Activated T-helper 9 cell treated with anti-CD3 and anti-CD28 coated beads, Interleukin-2, amount 50 U/mL, for 16 hours (primary cell): ENCODE measurements around the gene NQO2.
"Not testable (repeated sequence)": the region's sequence is repeated elsewhere in the genome, so short reads cannot be mapped to it uniquely, and the experiment has no call there.

Experiments
- DNase-seq: peaks from one replicate; pipeline ENCODE4 v3.0.0-alpha.2; 2020; ENCODE audit warnings: low read depth

The NQO2 gene

GRCh38 chr6:3039384-3039783 lies 39.7 kb downstream of the NQO2 start:
- DNase-seq = no peak

- no peak for DNase-seq
These were observed 41.5 kb downstream of the NQO2 start for GRCh38 chr6:3041147-3041546.

- no peak for DNase-seq
These were observed 41.9 kb downstream of the NQO2 start for GRCh38 chr6:3041606-3042005.

GRCh38 chr6:3045369-3045768 lies 45.7 kb downstream of the NQO2 start:
- DNase-seq = no peak

DNA sequence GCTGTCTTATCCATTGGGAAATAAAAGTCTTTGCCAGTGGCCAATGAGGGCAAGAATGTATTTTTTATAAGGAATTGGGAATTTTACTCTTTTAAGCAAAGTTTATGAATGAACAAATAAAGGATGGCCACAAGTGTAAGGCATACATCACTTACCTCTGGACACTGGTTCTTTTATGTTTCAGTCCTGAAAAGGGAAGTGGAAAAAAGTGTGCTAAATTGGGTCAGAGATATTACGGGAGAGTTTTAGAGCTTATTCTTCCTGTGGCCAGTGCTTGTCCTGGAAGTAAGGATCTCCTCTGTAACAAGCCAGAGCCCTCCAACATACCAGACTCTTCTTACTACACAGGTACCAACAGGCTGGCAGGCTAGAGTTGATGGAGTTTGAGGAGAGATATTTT lies 46.1 kb downstream of the NQO2 start:
- no peak for DNase-seq

- DNase-seq = no peak
These were observed 46.6 kb downstream of the NQO2 start for GRCh38 chr6:3046295-3046694.

GRCh38 chr6:3048009-3048408 lies 48.3 kb downstream of the NQO2 start:
- not testable (repeated sequence) for DNase-seq

DNA sequence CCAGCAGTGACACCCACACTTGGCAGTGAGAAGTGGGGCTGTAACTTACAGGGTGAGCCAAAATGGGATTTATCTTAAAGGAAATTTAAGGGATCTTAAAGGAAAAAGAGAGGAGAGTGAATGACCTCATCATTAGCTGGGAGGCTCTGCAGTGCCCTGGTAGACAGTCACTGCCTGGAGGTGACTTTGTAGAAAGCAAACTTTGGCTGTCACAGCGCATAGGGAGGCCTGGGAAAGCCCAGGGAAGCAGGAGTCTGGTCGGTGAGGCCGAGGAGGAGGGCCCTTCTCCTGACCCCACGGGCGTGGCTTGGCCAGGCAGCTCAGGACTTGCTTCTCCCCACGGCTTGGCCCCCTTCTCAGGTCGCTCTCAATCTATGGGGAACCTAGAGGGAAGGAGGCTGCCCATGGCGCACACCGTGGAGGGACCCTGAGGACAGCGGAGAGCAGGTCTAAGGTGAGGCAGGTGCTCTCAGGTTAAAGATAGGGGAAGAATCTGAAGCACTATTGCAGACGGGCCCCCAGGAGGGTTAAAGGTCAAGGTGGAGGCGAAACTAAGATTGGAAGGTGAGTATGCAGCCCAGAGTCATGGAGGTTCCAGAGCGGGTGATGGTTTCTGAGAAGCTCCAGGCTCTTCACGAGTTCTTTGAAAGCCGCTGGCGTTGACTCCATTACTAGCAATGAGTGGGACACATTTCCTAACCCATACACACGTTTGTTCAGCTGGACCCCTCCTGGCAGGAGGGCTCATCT lies 53.0 kb downstream of the NQO2 start:
- DNase-seq = no peak

DNA sequence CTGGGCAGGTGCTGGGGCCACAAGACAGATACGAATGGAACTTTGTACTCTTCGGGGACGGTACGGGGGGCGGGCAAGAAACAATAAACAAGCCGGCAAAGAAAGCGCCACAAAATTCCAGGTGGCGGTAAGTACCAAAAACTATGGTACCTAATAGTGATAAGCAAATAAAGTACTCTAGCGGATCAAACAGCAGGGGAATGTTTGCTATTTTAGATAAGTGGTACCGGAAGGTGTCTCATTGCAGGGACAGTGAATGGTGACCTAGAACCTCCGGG lies 53.5 kb downstream of the NQO2 start:
- no peak for DNase-seq

- not testable (repeated sequence) for DNase-seq
These were observed 54.8 kb downstream of the NQO2 start for GRCh38 chr6:3054229-3055157.

DNA sequence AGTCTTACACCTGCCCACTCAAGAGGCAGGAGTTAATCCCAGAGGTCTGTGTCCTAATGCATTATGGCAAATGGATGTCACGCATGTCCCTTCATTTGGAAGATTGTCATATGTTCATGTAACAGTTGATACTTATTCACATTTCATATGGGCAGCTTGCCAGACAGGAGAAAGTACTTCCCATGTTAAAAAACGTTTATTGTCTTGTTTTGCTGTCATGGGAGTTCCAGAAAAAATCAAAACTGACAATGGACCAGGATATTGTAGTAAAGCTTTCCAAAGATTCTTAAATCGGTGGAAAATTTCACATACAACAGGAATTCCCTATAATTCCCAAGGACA lies 55.4 kb downstream of the NQO2 start:
- DNase-seq = not testable (repeated sequence)

- no peak for DNase-seq
These were observed 57.5 kb downstream of the NQO2 start for GRCh38 chr6:3057063-3057770.

GRCh38 chr6:3058957-3059356 lies 59.3 kb downstream of the NQO2 start:
- DNase-seq = no peak

DNA sequence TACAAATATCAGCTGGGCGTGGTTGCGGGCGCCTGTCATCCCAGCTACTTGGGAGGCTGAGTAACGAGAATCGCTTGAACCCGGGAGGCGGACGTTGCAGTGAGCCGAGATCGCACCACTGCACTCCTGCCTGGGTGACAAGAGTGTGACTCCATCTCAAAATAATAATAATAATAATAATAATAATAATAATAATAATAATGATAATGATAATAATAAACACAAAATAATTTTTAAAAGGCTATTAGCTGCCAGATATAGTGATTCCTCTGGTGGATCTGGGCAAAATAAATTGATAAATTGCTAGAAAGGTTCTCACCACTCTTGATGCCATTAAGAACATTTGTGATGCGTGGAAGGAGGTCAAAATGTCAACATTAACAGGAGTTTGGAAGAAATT lies 60.4 kb downstream of the NQO2 start:
- DNase-seq = not testable (repeated sequence)

DNA sequence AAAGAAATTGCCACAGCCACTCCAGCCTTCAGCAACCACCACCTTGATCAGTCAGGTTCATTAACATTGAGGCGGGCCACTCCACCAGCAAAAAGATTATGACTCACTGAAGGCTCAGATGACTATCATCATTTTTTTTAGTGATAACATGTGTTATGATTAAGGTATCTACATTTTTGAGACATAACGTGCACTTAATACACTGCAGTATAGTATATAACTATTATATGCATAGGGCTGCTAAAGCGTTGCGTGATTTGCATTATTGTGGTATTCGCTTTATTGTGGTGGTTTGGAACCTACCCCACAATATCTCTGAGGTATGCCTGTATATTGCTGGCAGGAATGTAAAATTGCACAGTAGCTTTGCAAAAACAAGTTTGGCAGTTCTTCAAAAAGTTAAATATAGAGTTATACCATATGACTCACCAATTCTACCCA lies 61.8 kb downstream of the NQO2 start:
- no peak for DNase-seq

DNA sequence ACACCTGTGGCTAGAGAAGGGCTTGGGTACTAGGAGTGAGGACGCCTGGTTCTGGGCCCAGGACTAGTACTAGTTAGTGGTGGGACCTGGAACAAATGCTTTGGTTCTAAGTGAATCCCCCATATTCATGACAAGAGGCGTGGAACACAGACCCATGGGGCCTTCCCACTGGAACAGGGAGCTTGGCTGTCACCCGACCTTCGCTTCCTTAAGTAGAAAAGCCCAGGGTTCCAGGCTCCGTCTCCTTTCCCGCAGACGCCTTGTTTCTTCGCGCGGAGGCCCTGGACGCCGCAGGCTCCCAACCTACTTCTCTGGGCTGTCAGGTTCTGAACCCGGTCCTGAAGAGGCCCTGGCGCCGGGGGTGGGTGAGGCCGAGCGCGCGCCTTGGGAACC lies 63.6 kb downstream of the NQO2 start:
- DNase-seq = not testable (repeated sequence)

- peak; percentile 86 for DNase-seq
These were observed 64.3 kb downstream of the NQO2 start for GRCh38 chr6:3063733-3064700.

GRCh38 chr6:3068329-3069214 lies 68.9 kb downstream of the NQO2 start, which contains the start of gene RIPK1:
TSS of gene RIPK1 (plus strand) at chr6:3068494. CDS start at chr6:3076824, 8,330 bp downstream.
- DNase-seq = peak; percentile 96
